HUES48 (cell line): ENCODE results near the gene GPR141.
"Not testable (repeated sequence)": the region's sequence is repeated elsewhere in the genome, so short reads cannot be mapped to it uniquely, and the experiment has no call there.

Experiments used
- H3K27ac ChIP-seq: one replicate; pipeline ENCODE4 v1.7.0; 2013; ENCODE audit warnings: low read depth, low read length, inconsistent platforms
- H3K27me3 ChIP-seq: 2 replicates; pipeline ENCODE4 v1.6.1; 2013; ENCODE audit warnings: mild to moderate bottlenecking, low read length; ENCODE audit not compliant: control insufficient read depth, insufficient read depth
- H3K36me3 ChIP-seq: 2 replicates; pipeline ENCODE4 v1.6.1; 2013; ENCODE audit warnings: low read length; ENCODE audit not compliant: control insufficient read depth, insufficient read depth
- H3K4me1 ChIP-seq: 2 replicates; pipeline ENCODE4 v1.6.1; 2013; ENCODE audit warnings: mild to moderate bottlenecking, low read length; ENCODE audit not compliant: control insufficient read depth, insufficient read depth
- H3K4me3 ChIP-seq: 2 replicates; pipeline ENCODE4 v1.5.1; 2013; ENCODE audit warnings: mild to moderate bottlenecking, low read depth, low read length
- H3K9ac ChIP-seq: 2 replicates; pipeline ENCODE4 v1.6.1; 2013; ENCODE audit warnings: mild to moderate bottlenecking, low read depth, low read length, moderate library complexity
- H3K9me3 ChIP-seq: 2 replicates; pipeline ENCODE4 v1.6.1; 2013; ENCODE audit warnings: low read length; ENCODE audit not compliant: control insufficient read depth, insufficient read depth

Gene GPR141

DNA sequence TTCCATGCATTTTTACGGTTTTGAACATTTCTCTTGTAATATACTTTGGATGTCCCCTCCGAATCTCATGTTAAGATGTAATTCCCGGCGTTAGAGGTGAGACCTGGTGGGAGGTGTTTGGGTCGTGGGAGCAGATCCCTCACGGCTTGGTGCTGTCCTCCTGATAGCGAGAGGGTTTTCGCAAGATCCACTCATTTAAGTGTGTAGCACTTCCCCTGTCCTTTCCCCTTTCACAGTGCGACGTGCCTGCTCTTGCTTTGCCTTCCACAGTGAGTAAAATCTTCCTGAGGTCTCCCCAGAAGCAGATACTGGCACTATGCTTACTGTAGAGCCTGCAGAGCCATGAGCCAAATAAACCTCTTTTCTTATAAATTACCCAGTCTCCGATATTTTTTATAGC lies 6.6 kb downstream of the GPR141 start:
- H3K27ac ChIP-seq: no peak overlapping the region
- H3K36me3 ChIP-seq: no peaks in the 10 kb centered on the region
- H3K4me3 ChIP-seq: no peak overlapping the region
- H3K4me1 ChIP-seq: peaks cover 3% of the 10 kb centered on the region
- H3K27me3 ChIP-seq: no peaks in the 10 kb centered on the region
- no peak overlapping the region for H3K9ac ChIP-seq
- H3K9me3 ChIP-seq: no peaks in the 10 kb centered on the region

DNA sequence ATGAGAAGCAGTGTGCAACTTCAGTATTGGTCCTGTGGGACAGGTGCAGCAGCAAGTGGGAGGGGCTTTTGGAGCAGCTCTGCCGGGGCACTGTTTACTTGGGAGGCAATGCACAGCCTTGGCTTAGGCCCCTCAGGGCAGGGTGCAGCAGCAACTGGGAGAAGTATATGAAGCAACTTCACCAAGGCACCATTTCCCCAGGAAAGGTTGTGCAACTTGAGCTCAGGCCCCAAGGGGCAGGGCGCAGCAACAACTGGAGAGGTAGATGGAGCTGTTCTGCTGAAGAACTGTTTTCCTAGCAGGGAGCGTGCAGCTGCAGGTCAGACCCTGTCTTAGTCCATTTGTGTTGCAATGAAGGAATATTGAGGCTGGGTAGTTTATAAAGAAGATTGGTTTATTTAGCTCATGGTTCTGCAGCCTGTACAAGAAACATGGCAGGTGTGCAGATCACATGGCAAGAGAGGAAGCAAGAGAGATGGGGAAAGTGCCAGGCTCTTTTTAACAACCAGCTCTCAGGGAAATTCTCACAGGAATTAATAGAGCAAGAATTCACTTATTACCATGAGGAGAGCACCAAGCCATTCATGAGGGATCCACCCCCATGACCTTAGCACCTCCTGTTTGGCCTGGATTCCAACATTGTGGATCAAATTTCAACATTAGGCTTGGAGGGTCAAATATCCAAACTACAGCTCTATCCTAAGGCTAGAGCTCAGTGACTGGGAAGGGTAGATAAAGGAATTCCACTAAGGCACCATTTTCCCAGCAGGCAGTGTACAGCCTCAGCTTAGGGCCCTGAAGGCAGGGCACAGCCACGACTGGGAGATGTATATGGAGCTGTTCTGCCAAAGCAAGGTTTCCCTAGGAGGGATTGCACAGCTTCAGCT lies 10.9 kb downstream of the GPR141 start:
- peaks cover 3% of the 10 kb centered on the region for H3K4me1 ChIP-seq
- H3K27ac ChIP-seq: no peak overlapping the region
- H3K4me3 ChIP-seq: no peak overlapping the region
- no peaks in the 10 kb centered on the region for H3K36me3 ChIP-seq
- no peaks in the 10 kb centered on the region for H3K27me3 ChIP-seq
- H3K9me3 ChIP-seq: no peaks in the 10 kb centered on the region
- H3K9ac ChIP-seq: no peak overlapping the region

DNA sequence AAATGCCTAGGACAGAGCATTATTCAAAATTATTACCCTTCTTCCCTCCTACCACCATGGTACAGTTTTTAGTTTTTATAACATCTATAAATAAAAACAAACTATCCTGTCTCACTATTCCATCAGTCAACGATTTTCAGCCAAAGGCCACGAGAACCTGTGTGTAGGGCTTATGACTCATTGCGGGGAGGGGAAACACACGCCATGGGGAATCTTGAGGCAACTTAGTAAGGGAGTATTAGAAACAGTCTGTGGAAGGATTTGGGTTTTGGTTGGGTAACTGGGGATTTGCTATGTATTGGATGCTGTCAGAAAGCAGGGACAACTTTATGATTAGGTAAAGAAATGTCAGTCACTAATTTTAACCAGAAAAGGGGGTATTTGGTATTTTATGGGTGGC lies 14.7 kb downstream of the GPR141 start:
- H3K9ac ChIP-seq: no peak overlapping the region
- H3K27ac ChIP-seq: no peak overlapping the region
- peaks cover 20% of the 10 kb centered on the region for H3K4me1 ChIP-seq
- no peaks in the 10 kb centered on the region for H3K27me3 ChIP-seq
- no peak overlapping the region for H3K4me3 ChIP-seq
- H3K36me3 ChIP-seq: no peaks in the 10 kb centered on the region
- no peaks in the 10 kb centered on the region for H3K9me3 ChIP-seq

DNA sequence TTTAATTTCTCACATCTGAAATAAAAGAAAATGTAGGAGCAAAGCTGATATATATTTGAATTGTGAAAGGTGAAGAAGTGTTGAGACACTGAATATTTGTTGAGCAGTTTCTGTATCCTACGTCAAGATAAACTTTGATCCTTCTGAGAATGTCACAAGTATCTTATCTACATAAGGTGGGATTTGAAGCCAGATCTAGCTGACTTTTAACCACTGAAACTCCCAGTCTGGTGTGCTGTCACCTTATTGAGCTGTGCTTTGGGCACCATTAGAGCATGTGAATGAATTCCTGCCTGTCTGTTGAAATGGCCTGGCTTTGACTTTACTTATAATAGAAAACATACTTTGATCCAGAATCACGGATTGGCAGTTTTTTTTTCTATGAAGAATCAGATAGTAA lies 15.2 kb downstream of the GPR141 start:
- no peaks in the 10 kb centered on the region for H3K9me3 ChIP-seq
- H3K36me3 ChIP-seq: no peaks in the 10 kb centered on the region
- H3K27ac ChIP-seq: no peak overlapping the region

DNA sequence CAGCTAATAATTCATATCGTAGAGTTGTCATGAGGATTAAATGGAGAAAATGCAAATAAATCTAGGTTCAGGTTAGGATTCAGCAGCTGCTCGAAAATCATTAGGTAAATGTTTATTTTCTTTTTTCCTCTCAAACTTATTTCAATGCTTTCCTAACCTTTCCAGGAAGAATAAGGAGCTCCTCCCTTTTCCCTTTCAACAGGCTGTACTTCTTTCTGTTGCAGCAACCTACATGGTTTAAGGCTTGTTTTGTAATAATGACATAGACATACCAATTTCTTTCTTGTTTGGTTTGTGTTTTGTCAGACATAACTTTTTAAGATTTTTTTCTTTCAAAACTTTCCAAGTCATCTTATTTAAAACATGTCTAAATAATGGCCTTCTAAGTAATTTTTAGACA lies 18.2 kb downstream of the GPR141 start:
- Histone ChIP-seq H3K36me3 (no peaks in the 10 kb centered on the region), H3K4me1 (peaks cover 46% of the 10 kb centered on the region), H3K9ac (no peak overlapping the region), H3K27me3 (no peaks in the 10 kb centered on the region), H3K4me3 (no peak overlapping the region), H3K9me3 (no peaks in the 10 kb centered on the region), H3K27ac (no peak overlapping the region)

More for the DNA sequence above, 15.2 kb downstream of the GPR141 start:
- Histone ChIP-seq H3K4me1 (peaks cover 25% of the 10 kb centered on the region), H3K9ac (no peak overlapping the region), H3K27me3 (no peaks in the 10 kb centered on the region), H3K4me3 (no peak overlapping the region)

DNA sequence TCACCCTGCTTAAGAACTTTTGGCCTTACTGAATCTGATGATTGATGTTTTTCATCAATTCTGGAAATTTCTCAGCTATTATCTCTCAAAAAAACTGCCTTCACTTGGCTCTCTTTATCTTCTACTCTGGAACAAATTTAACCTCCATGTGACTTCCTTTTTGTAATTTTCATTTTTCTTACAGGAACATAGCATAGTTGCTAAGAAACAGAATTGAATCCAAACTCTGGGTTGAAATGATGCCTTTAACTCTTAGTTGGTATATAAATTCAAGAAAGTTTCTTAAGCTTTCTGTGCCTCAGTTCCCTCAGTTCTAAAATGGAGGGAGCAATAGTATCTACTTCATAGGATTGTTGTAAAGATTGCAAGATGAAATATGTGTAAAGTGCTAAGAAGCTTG lies 19.8 kb downstream of the GPR141 start:
- Histone ChIP-seq H3K27me3 (no peaks in the 10 kb centered on the region), H3K36me3 (no peaks in the 10 kb centered on the region), H3K4me1 (peaks cover 52% of the 10 kb centered on the region), H3K9me3 (no peaks in the 10 kb centered on the region), H3K9ac (no peak overlapping the region), H3K27ac (no peak overlapping the region), H3K4me3 (peak overlapping the region; percentile 19; the same call in 1 of the 2 replicates)

DNA sequence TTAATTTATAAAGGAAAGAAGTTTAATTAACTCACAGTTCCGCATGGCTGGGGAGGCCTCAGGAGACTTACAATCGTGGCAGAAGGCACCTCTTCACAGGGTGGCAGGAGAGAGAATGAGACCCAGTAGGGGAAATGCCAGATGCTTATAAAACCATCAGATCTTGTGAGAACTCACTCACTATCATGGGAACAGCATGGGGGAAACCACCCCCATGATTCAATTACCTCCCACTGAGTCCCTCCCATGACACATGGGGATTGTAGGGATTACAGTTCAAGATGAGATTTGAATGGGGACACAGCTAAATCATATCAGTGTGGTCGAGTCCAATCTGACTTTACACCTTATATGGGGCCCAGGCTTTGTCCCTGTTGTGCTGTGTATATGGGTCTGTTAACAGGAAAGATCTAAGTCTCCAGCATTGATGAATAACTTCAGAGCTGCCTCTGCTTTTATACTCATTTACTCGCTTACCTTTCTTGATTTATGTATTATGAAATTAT lies 20.8 kb downstream of the GPR141 start:
- H3K27me3 ChIP-seq, H3K4me3 ChIP-seq, H3K27ac ChIP-seq, H3K36me3 ChIP-seq, H3K9ac ChIP-seq, H3K9me3 ChIP-seq: not testable (repeated sequence)
- H3K4me1 ChIP-seq: peaks cover 52% of the 10 kb centered on the region

DNA sequence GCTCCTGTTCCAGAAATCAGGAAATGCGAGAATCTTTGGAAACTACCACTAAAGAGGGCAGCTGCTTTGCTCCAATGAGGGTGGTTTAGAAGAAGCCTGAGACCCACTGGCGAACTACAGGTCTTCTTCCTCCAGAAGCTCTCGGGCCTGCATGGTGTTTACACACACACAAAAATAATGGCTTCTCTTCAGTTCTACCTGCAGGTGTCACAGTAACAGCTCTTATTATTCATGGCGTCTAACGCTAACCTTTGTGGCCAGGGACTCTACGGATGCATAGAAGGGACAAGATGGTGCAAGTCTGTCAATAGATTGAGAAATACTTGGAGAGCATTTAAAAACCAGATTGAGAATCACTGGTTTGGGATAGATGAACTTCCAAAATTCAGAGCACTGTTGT lies 22.4 kb downstream of the GPR141 start:
- H3K9ac ChIP-seq: no peak overlapping the region
- no peaks in the 10 kb centered on the region for H3K36me3 ChIP-seq
- no peak overlapping the region for H3K4me3 ChIP-seq
- no peaks in the 10 kb centered on the region for H3K9me3 ChIP-seq
- no peaks in the 10 kb centered on the region for H3K27me3 ChIP-seq
- H3K27ac ChIP-seq: no peak overlapping the region
- peaks cover 52% of the 10 kb centered on the region for H3K4me1 ChIP-seq

DNA sequence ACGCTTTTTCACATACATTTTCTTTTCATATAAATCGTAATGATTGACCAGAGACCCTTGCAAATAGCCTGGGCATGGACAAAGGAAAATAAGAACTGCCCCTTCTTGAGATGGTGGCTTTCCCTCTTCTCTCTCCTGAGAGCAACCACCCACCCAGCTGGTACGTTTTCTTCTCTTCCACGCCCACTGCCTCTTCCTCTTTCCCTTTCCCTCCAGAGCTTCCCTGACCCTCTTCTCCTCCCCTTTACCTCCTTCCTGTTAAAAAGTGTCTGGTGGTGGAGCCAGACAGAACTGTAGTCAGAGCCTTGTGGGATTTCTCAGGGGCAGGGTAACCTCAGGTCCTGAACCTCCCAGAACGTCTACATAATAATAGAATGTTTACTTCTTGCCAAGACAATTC lies 23.2 kb downstream of the GPR141 start:
- Histone ChIP-seq H3K4me1 (peaks cover 47% of the 10 kb centered on the region), H3K27me3 (no peaks in the 10 kb centered on the region), H3K4me3 (no peak overlapping the region), H3K27ac (no peak overlapping the region), H3K36me3 (no peaks in the 10 kb centered on the region), H3K9ac (no peak overlapping the region), H3K9me3 (no peaks in the 10 kb centered on the region)

DNA sequence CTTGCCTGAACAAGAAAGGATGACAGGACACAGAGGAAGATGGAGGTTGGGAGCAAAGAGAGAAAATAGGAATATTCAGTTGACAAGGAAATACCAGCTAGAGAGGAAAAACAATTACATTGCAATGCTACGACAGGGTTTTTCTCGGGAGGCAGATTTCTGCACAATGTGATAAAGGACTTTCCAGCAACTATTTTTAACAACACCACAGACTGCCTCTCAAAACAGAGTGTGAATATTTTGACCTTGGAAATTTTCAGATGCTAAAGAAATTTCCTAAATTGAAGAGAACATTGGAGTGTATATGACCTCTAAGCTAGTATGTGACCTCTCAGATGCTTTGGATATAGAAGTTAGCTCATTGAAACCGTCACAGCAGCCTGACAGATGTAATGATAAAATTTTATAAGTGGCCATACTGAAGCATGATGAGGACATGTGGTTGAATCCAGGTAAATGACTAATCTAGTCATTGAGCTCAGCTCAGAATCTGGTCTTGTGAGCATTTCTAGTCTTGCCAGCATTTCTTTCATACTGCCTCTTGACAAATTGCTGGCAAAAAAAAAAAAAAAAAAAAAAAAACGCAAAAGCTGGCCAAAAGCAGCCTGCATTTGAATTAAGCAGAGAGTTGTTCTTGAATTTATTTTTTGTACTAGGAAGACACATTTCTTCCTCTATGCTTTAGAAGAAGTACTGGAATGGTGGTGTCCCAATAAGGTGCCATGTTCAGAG lies 24.4 kb downstream of the GPR141 start:
- Histone ChIP-seq H3K9ac (no peak overlapping the region), H3K36me3 (no peaks in the 10 kb centered on the region), H3K4me3 (no peak overlapping the region), H3K27ac (no peak overlapping the region), H3K27me3 (no peaks in the 10 kb centered on the region), H3K9me3 (no peaks in the 10 kb centered on the region), H3K4me1 (peaks cover 39% of the 10 kb centered on the region)
